K562 (cell line): ENCODE results near the gene NMNAT1. TPM values are rescaled to one million over a fixed set of nuclear protein-coding genes. Genes with fewer than 3 reads are reported as not detected.

ENCODE experiments used
- ATAC-seq: fragments of 200-7000 bp; cut with Tn5 transposase; 3 replicates; pipeline ENCODE4 v1.9.1; 2020; ENCODE audit warnings: moderate library complexity
- BruUV-seq: library from RNA; stranded (reverse); fragments of 400-500 nt; replicated peaks from 2 replicates; lab custom pipeline; 2021; lab: Mats Ljungman, UMichigan
- CTCF ChIA-PET: fragments of 300-600 bp; formaldehyde crosslinking; extraction: SDS; loops from one replicate; lab custom pipeline; 2021; ENCODE audit warnings: low intra/inter-chr PET ratio; lab: Yijun Ruan, JAX
- POLR2A ChIA-PET: fragments of 300-600, 350-650 bp; sonication (Branson Sonifier 250); formaldehyde crosslinking; extraction: SDS; loops from one replicate; lab custom pipeline; 2021; ENCODE audit warnings: antibody characterized with exemption, inconsistent platforms; lab: Yijun Ruan, JAX
- DNase-seq, 4 experiments: peaks; one replicate each; pipeline versions ENCODE4 v3.0.0 to v3.0.0-alpha.2; 2011 to 2018; ENCODE audit warnings: low spot score in 3 of 4, mixed read lengths in 3 of 4; ENCODE audit errors: extremely low read depth in 1 of 4
- FAIRE-seq: peaks from 2 replicates; lab custom pipeline; 2011; peaks lifted over from hg19 to GRCh38; lab: Jason Lieb, UNC
- H2AFZ ChIP-seq: 2 replicates; pipeline ENCODE4 v1.6.0; 2011; ENCODE audit warnings: low read depth, low read length, control low read depth, inconsistent platforms
- H3K27ac ChIP-seq: fragments of 200-600 bp; 3 replicates; pipeline ENCODE4 v1.8.0; 2011; ENCODE audit warnings: low read depth, mild to moderate bottlenecking, control low read depth, inconsistent platforms, low read length, moderate library complexity, mixed read lengths; ENCODE audit errors: extremely low read depth
- H3K27me3 ChIP-seq, 2 experiments: fragments of 300-600 bp in 1 of 2; 2 replicates in 1 of 2; 3 replicates in 1 of 2; pipeline versions ENCODE4 v1.6.0 to v1.8.0; 2011; ENCODE audit warnings: inconsistent platforms in 2 of 2, low read length in 2 of 2, mild to moderate bottlenecking in 1 of 2, mixed read lengths in 1 of 2, moderate library complexity in 1 of 2; ENCODE audit not compliant: control insufficient read depth in 2 of 2, insufficient read depth in 2 of 2
- H3K36me3 ChIP-seq: fragments of 300-600 bp; 3 replicates; pipeline ENCODE4 v1.8.0; 2011; ENCODE audit warnings: mild to moderate bottlenecking, low read length, inconsistent platforms; ENCODE audit not compliant: control insufficient read depth, insufficient read depth
- H3K4me1 ChIP-seq, 2 experiments: fragments of 200-600 bp in 1 of 2; replicated peaks in 1 of 2; 2 replicates in 1 of 2; 3 replicates in 1 of 2; pipeline versions ENCODE4 v1.5.1 to v1.8.0; 2011; ENCODE audit warnings: inconsistent platforms in 2 of 2, low read length in 2 of 2, mild to moderate bottlenecking in 1 of 2, mixed read lengths in 1 of 2, moderate library complexity in 1 of 2; ENCODE audit not compliant: control insufficient read depth in 2 of 2, insufficient read depth in 2 of 2
- H3K4me2 ChIP-seq: 2 replicates; pipeline ENCODE4 v1.6.1; 2011; ENCODE audit warnings: low read length, control low read depth, inconsistent platforms, mixed read lengths; ENCODE audit not compliant: insufficient read depth
- H3K4me3 ChIP-seq: fragments of 200-600 bp; sonication (generic), shearing (Covaris generic); 2 replicates; pipeline ENCODE4 v1.5.1; 2016; ENCODE audit warnings: control low read depth, inconsistent platforms
- H3K79me2 ChIP-seq: fragments of 200-600 bp; 3 replicates; pipeline ENCODE4 v1.8.0; 2011; ENCODE audit warnings: low read length, inconsistent platforms; ENCODE audit not compliant: control insufficient read depth, insufficient read depth
- H3K9ac ChIP-seq, 2 experiments: 2 replicates each; pipeline versions ENCODE4 v1.6.0 to v1.6.1; 2011; ENCODE audit warnings: low read depth in 2 of 2, low read length in 2 of 2, control low read depth in 1 of 2, inconsistent platforms in 1 of 2, mild to moderate bottlenecking in 1 of 2, mixed read lengths in 1 of 2; ENCODE audit not compliant: insufficient read depth in 1 of 2
- H3K9me1 ChIP-seq: one replicate; pipeline ENCODE4 v1.6.0; 2011; ENCODE audit warnings: inconsistent platforms, mild to moderate bottlenecking, low read length, moderate library complexity; ENCODE audit not compliant: control insufficient read depth, insufficient read depth
- H3K9me3 ChIP-seq: replicated peaks from 2 replicates; pipeline ENCODE4 v1.5.1; 2011; ENCODE audit warnings: low read depth, low read length, inconsistent platforms; ENCODE audit not compliant: control insufficient read depth, insufficient read depth
- H4K20me1 ChIP-seq: replicated peaks from 2 replicates; pipeline ENCODE4 v1.6.1; 2011; ENCODE audit warnings: low read length, inconsistent platforms, mixed read lengths; ENCODE audit not compliant: control insufficient read depth, insufficient read depth
- COPS2 ChIP-seq: fragments of 450-650 bp; conservative IDR thresholded peaks from 2 replicates; pipeline ENCODE4 v1.6.1; 2016; ENCODE audit warnings: mild to moderate bottlenecking, moderate library complexity
- GATAD2A ChIP-seq: fragments of 450-650 bp; IDR thresholded peaks from 2 replicates; pipeline ENCODE4 v1.6.1; 2017
- MCM5 ChIP-seq: fragments of 450-650 bp; IDR thresholded peaks from 2 replicates; pipeline ENCODE4 v1.6.1; 2016; ENCODE audit warnings: low read depth
- MCM7 ChIP-seq, 2 experiments: fragments of 450-650 bp; IDR thresholded peaks; 2 replicates each; pipeline ENCODE4 v1.6.1; 2016 to 2018
- NBN ChIP-seq: fragments of 450-650 bp; IDR thresholded peaks from 2 replicates; pipeline ENCODE4 v1.6.1; 2016; ENCODE audit warnings: low read depth, mild to moderate bottlenecking
- NFRKB ChIP-seq: fragments of 450-650 bp; IDR thresholded peaks from 2 replicates; pipeline ENCODE4 v1.6.1; 2016; ENCODE audit warnings: low read depth
- RFX7 ChIP-seq: fragments of 250-450 bp; sonication (Bioruptor Pico); IDR thresholded peaks from 2 replicates; pipeline ENCODE4 v1.5.1; 2021; ENCODE audit warnings: mild to moderate bottlenecking
- SIN3B ChIP-seq: fragments of 450-650 bp; IDR thresholded peaks from 2 replicates; pipeline ENCODE4 v1.6.1; 2017; ENCODE audit warnings: low read depth, mild to moderate bottlenecking, moderate library complexity
- SMARCC2 ChIP-seq: fragments of 450-650 bp; IDR thresholded peaks from 2 replicates; pipeline ENCODE4 v1.6.1; 2017; ENCODE audit warnings: antibody characterized with exemption, moderate library complexity, mild to moderate bottlenecking, low read depth
- THAP12 ChIP-seq: fragments of 250-450 bp; sonication (Bioruptor Pico); IDR thresholded peaks from 2 replicates; pipeline ENCODE4 v1.9.0; 2021; ENCODE audit warnings: mild to moderate bottlenecking, inconsistent platforms
- TRIM28 ChIP-seq: fragments of 450-650 bp; IDR thresholded peaks from 2 replicates; pipeline ENCODE4 v1.6.1; 2017
- YY1 ChIP-seq, 3 experiments: IDR thresholded peaks; 2 replicates each; pipeline ENCODE4 v1.6.1; 2011; ENCODE audit warnings: low read length in 2 of 3, mild to moderate bottlenecking in 2 of 3, moderate library complexity in 2 of 3, borderline replicate concordance in 1 of 3, control low read depth in 1 of 3, low read depth in 1 of 3; ENCODE audit not compliant: insufficient read depth in 3 of 3, insufficient replicate concordance in 2 of 3, control insufficient read depth in 1 of 3, insufficient read length in 1 of 3; ENCODE audit errors: extremely low read depth in 1 of 3
- ZBTB12 ChIP-seq: fragments of 250-450 bp; sonication (Bioruptor Pico); IDR thresholded peaks from 2 replicates; pipeline ENCODE4 v1.4.0; 2020
- ZC3H8 ChIP-seq: fragments of 450-650 bp; IDR thresholded peaks from 2 replicates; pipeline ENCODE4 v1.6.1; 2017
- ZFP91 ChIP-seq: sonication (generic); formaldehyde crosslinking; IDR thresholded peaks from 2 replicates; pipeline ENCODE4 v1.8.0; 2022; ENCODE audit warnings: mild to moderate bottlenecking, missing genetic modification reagents
- ZNF134 ChIP-seq: fragments of 250-450 bp; sonication (Bioruptor Pico); conservative IDR thresholded peaks from 2 replicates; pipeline ENCODE4 v1.4.0; 2020
- ZNF24 ChIP-seq: fragments of 450-650 bp; IDR thresholded peaks from 2 replicates; pipeline ENCODE4 v1.6.1; 2016
- ZNF561 ChIP-seq: fragments of 450-650 bp; formaldehyde crosslinking; conservative IDR thresholded peaks from 2 replicates; pipeline ENCODE4 v1.4.0; 2020; ENCODE audit warnings: mild to moderate bottlenecking, moderate library complexity
- ZNF766 ChIP-seq: fragments of 200-800 bp; sonication (Bioruptor generic); conservative IDR thresholded peaks from 2 replicates; pipeline ENCODE4 v1.6.1; 2016; ENCODE audit warnings: missing genetic modification characterization, missing compliant biosample characterization
- WGBS: fragments of 100-300 bp; shearing (Covaris generic); methylation state at CpG from one replicate; pipeline ENCODE4 v1.1.6; 2016; ENCODE audit warnings: low coverage, mixed read lengths; ENCODE audit not compliant: insufficient coverage; ENCODE audit errors: missing lambda C conversion rate; 5-methylcytosine and 5-hydroxymethylcytosine counted together
- in situ Hi-C: fragments of 300-500 bp; cut with MboI; formaldehyde crosslinking; loops from 4 replicates; pipeline ENCODE4 v1.15.0; 2018; ENCODE audit warnings: inconsistent platforms, mixed read lengths
- intact Hi-C: fragments of 100-400 bp; cut with micrococcal nuclease; formaldehyde crosslinking; loops from 2 replicates; pipeline ENCODE4 v1.14.2; 2022
- polyA plus RNA-seq, 8 experiments: library from polyadenylated mRNA; depleted of rRNA in 4 of 8; stranded (reverse) in 5 of 8; unstranded in 3 of 8; fragments of >200 nt; fragmentation: Nextera tagmentation in 2 of 8; fragmentation: Illumina TruSeq in 1 of 8; extraction: Ambion mirVana in 2 of 8; extraction: Trizol in 1 of 8; gene quantifications; 2 replicates each; pipeline versions ENCODE4 v1.2.1 to v1.2.3, GENCODE V29; 2011 to 2014; ENCODE audit warnings: inconsistent platforms in 1 of 8, missing spikeins in 1 of 8
- total RNA-seq, 7 experiments: library from RNA; depleted of rRNA in 6 of 7; stranded (reverse); fragments of >200 nt in 6 of 7; fragmentation: Illumina TruSeq in 2 of 7; extraction: Trizol in 2 of 7; gene quantifications; 2 replicates each; pipeline versions ENCODE4 v1.2.1 to v1.2.3, GENCODE V29; 2011 to 2021; ENCODE audit warnings: low replicate concordance in 1 of 7

Gene NMNAT1
- total and polyA plus RNA-seq, 9 of the 15 experiments (the other 6 are each of a cell fraction or from before 2014, with no cell fraction given): 5.1 to 14.6 (median 12.1) TPM

GRCh38 chr1:9900142-9901043 lies 42.9 kb upstream of the NMNAT1 start:
- Histone ChIP-seq H3K9me1 (peaks cover 3% of the 10 kb centered on the region), H4K20me1 (peaks cover 7% of the 10 kb centered on the region; the same call in 1 of the 2 replicates), H3K4me1 (peaks cover 16 to 28% of the 10 kb centered on the region in 2 experiments; a peak in 4 of 5 replicates), H2AFZ (no peak overlapping the region), H3K27ac (no peak overlapping the region), H3K4me3 (no peak overlapping the region), H3K36me3 (no peaks in the 10 kb centered on the region), H3K79me2 (0 out of 3 replicates have a peak, but pooled peaks cover 2% of the 10 kb centered on the region), H3K9ac (peak overlapping the region in 1 of 2 experiments; percentile 74; a peak in 2 of 4 replicates), H3K4me2 (no peak overlapping the region; the same call in 1 of the 2 replicates), H3K27me3 (no peaks in the 10 kb centered on the region), H3K9me3 (no peaks in the 10 kb centered on the region)
- 66% methylated on average over 18 of the region's 18 CpGs for WGBS
- no TSS peak for BruUV-seq
- peak; percentile 48 for ATAC-seq
- intact Hi-C loops (no loop called here), in situ Hi-C loops (no loop called here)
- ChIA-PET CTCF (interaction anchor here (0.6 kb wide), 1 partner anchor 11 kb away, joined by 3 read pairs; no protein-coding TSS in a partner anchor), POLR2A (interaction anchor here (0.6 to 2.0 kb wide), 8 partner anchors 8 to 595 kb away, joined by 3 to 6 read pairs (median 3); partner anchors contain the start of gene CTNNBIP1)
- no peak for FAIRE-seq
- DNase-seq: no peak
- no peak for TF ChIP-seq NFRKB
- no peak for TF ChIP-seq ZNF24
- no peak for TF ChIP-seq ZNF134
- TF ChIP-seq ZNF766 (CRISPR knock-in tag): no peak
- TF ChIP-seq ZFP91 (CRISPR knock-in tag): no peak
- no peak for TF ChIP-seq NBN
- TF ChIP-seq ZC3H8: no peak
- TF ChIP-seq SMARCC2: no peak
- TF ChIP-seq MCM7 (IDR thresholded peaks at IDR 0.05): no peak
- TF ChIP-seq ZNF561 (CRISPR knock-in tag): no peak
- no peak for TF ChIP-seq TRIM28
- TF ChIP-seq MCM5: no peak
- TF ChIP-seq ZBTB12 (CRISPR knock-in tag): no peak
- no peak for TF ChIP-seq GATAD2A
- TF ChIP-seq RFX7 (CRISPR knock-in tag): no peak
- no peak for TF ChIP-seq COPS2
- no peak for TF ChIP-seq YY1 (IDR thresholded peaks at IDR 0.05; ENCODE audit: borderline replicate concordance in 1 of 3, control insufficient read depth in 1 of 3, extremely low read depth in 1 of 3, insufficient read depth in 3 of 3, insufficient read length in 1 of 3, insufficient replicate concordance in 2 of 3, low read depth in 1 of 3, low read length in 2 of 3)
- no peak for TF ChIP-seq THAP12 (CRISPR knock-in tag)
- no peak for TF ChIP-seq SIN3B
